Loucy (cell line): Measurements from ENCODE around the gene MARK4.

Experiments used
- CTCF ChIP-seq: fragments of 200-600 bp; sonication (generic); conservative IDR thresholded peaks from 2 replicates; pipeline ENCODE4 v1.5.1; 2014; ENCODE audit warnings: mild to moderate bottlenecking, antibody characterized with exemption, low read length
- EZH2phosphoT487 ChIP-seq: fragments of 200-600 bp; IDR thresholded peaks from 2 replicates; pipeline ENCODE4 v1.6.1; 2018; ENCODE audit warnings: antibody characterized with exemption, mild to moderate bottlenecking, moderate library complexity, borderline replicate concordance

GRCh38 chr19:45255611-45256157, 4.6 kb downstream of the MARK4 start:
- TF ChIP-seq CTCF: no peak
- TF ChIP-seq EZH2phosphoT487: no peak
